ENCODE results near the gene BCL2.
A peak's percentile ranks its signal among the peaks of the same experiment; 100 is the strongest.

BCL2 gene

DNA sequence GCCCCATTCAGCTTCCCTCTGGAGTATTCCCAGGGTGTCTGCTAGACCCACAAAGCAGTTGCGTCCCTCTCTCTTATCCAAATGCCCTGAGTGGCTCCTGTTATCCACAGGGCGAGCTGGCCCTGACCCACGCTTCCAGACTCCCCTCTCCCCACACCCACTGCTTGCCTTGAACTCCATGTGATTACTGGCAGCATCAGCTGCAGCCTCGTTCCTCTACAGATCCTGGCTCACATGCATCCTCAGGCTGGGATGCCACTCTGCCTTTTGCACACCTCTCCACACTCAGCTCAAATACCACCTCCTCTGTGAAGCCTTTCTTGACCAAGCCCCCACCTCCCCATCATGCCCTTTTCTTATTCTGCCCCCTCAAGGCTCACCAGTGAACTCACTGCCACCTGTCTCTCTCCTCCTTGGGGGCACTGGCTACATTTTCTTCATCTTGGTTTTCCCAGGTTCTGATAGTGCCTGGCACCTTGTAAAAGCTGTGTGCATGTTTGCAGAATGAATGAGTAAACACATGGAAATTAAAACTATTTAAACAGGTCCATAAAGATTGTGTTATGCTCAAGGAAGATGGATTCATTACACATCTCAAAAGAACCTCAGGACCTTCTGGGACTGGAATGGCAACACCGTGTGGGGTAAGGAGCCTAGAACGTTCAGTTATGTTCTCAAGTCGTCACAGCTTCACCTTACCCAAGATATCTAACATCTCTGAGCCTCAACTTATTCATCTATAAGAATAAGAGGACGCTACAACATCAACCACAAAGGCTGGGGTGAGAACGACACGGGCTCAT is 165.0 kb downstream of the BCL2 start:
- Histone ChIP-seq H3K4me1 (peaks cover 14% of the 10 kb centered on the region), H3K4me3 (ENCODE audit: low read depth, low read length) (no peak overlapping the region), H3K27ac (no peak overlapping the region), H3K27me3 (ENCODE audit: control insufficient read depth, insufficient read depth, low read length) (no peaks in the 10 kb centered on the region), H3K36me3 (ENCODE audit: control insufficient read depth, insufficient read depth, low read length) (no peaks in the 10 kb centered on the region), H3K4me2 (ENCODE audit: low read length) (peak overlapping the region; percentile 52), H3K79me2 (peaks cover 2% of the 10 kb centered on the region), H3K9ac (no peak overlapping the region), H3K9me3 (ENCODE audit: control insufficient read depth, low read length) (no peaks in the 10 kb centered on the region), H2AFZ (no peak overlapping the region)
- TF ChIP-seq, protein P1, sequence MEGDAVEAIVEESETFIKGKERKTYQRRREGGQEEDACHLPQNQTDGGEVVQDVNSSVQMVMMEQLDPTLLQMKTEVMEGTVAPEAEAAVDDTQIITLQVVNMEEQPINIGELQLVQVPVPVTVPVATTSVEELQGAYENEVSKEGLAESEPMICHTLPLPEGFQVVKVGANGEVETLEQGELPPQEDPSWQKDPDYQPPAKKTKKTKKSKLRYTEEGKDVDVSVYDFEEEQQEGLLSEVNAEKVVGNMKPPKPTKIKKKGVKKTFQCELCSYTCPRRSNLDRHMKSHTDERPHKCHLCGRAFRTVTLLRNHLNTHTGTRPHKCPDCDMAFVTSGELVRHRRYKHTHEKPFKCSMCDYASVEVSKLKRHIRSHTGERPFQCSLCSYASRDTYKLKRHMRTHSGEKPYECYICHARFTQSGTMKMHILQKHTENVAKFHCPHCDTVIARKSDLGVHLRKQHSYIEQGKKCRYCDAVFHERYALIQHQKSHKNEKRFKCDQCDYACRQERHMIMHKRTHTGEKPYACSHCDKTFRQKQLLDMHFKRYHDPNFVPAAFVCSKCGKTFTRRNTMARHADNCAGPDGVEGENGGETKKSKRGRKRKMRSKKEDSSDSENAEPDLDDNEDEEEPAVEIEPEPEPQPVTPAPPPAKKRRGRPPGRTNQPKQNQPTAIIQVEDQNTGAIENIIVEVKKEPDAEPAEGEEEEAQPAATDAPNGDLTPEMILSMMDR (IDR thresholded peaks at IDR 0.05): no peak

DNA sequence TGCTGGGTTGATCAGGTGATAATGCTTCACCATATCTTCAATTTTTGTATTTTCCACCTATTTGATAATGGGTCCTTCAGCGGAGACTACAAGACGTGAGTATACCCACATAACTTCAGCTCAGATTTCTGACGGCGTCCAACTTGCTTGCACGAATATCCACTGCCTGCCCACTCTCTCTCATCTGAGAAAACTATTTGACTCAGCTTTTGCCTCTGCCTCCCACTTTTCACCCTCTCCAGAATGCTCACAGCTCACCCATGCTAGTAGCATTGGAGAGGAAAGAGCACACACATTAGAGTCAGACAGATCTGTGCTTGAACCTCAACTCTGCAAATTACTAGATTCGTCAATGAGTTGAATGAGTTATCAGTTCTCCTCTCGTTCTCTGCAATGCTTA is 166.8 kb downstream of the BCL2 start:
- no peak overlapping the region for H3K4me2 ChIP-seq (ENCODE audit: low read length)
- no peaks in the 10 kb centered on the region for H3K27me3 ChIP-seq (ENCODE audit: control insufficient read depth, insufficient read depth, low read length)
- no peak overlapping the region for H3K9ac ChIP-seq
- H3K79me2 ChIP-seq: peaks cover 2% of the 10 kb centered on the region
- H3K4me3 ChIP-seq (ENCODE audit: low read depth, low read length): no peak overlapping the region
- no peaks in the 10 kb centered on the region for H3K9me3 ChIP-seq (ENCODE audit: control insufficient read depth, low read length)
- TF ChIP-seq, protein P1 (IDR thresholded peaks at IDR 0.05): no peak
- H2AFZ ChIP-seq: no peak overlapping the region
- H3K4me1 ChIP-seq: peaks cover 7% of the 10 kb centered on the region
- no peaks in the 10 kb centered on the region for H3K36me3 ChIP-seq (ENCODE audit: control insufficient read depth, insufficient read depth, low read length)
- no peak overlapping the region for H3K27ac ChIP-seq

DNA sequence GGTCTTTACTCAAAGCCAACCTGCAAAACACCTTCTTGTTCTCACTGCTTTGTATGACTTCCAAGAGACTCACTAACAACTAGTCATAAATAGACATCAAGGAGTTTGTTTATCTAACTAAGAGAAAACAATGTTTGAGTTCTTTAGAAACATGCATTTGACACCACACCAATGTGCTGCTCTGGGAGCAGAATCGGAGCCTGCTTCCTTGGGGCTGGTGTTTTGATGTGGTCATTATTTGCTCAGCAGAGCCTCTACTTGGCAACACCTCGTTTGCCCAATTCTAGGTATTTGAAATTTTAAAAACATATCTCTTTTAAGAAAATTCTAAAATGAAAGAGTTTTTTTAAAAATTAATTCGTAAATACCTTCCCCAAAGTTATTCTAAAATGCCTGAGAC is 167.5 kb downstream of the BCL2 start:
- Histone ChIP-seq H3K9ac (no peak overlapping the region), H3K27me3 (ENCODE audit: control insufficient read depth, insufficient read depth, low read length) (no peaks in the 10 kb centered on the region), H3K27ac (no peak overlapping the region), H3K9me3 (ENCODE audit: control insufficient read depth, low read length) (no peaks in the 10 kb centered on the region), H3K4me1 (peaks cover 7% of the 10 kb centered on the region), H3K4me2 (ENCODE audit: low read length) (no peak overlapping the region), H3K79me2 (peaks cover 3% of the 10 kb centered on the region), H3K4me3 (ENCODE audit: low read depth, low read length) (no peak overlapping the region), H2AFZ (no peak overlapping the region), H3K36me3 (ENCODE audit: control insufficient read depth, insufficient read depth, low read length) (no peaks in the 10 kb centered on the region)
- TF ChIP-seq, protein P1 (IDR thresholded peaks at IDR 0.05): no peak

GRCh38 chr18:63151539-63151938 is 168.0 kb downstream of the BCL2 start:
- TF ChIP-seq, protein P1 (IDR thresholded peaks at IDR 0.05): no peak
- H3K4me2 ChIP-seq (ENCODE audit: low read length): no peak overlapping the region
- H3K4me1 ChIP-seq: peaks cover 7% of the 10 kb centered on the region
- H3K27ac ChIP-seq: no peak overlapping the region
- no peak overlapping the region for H3K9ac ChIP-seq
- H3K9me3 ChIP-seq (ENCODE audit: control insufficient read depth, low read length): no peaks in the 10 kb centered on the region
- no peak overlapping the region for H2AFZ ChIP-seq
- no peaks in the 10 kb centered on the region for H3K36me3 ChIP-seq (ENCODE audit: control insufficient read depth, insufficient read depth, low read length)
- peaks cover 4% of the 10 kb centered on the region for H3K79me2 ChIP-seq
- no peaks in the 10 kb centered on the region for H3K27me3 ChIP-seq (ENCODE audit: control insufficient read depth, insufficient read depth, low read length)
- no peak overlapping the region for H3K4me3 ChIP-seq (ENCODE audit: low read depth, low read length)

- H3K9me3 ChIP-seq (ENCODE audit: control insufficient read depth, low read length): no peaks in the 10 kb centered on the region
- H3K9ac ChIP-seq: no peak overlapping the region
These were observed 168.6 kb downstream of the BCL2 start for GRCh38 chr18:63150942-63151421.

More at GRCh38 chr18:63150942-63151421, 168.6 kb downstream of the BCL2 start:
- no peak overlapping the region for H3K4me2 ChIP-seq (ENCODE audit: low read length)
- no peaks in the 10 kb centered on the region for H3K36me3 ChIP-seq (ENCODE audit: control insufficient read depth, insufficient read depth, low read length)
- H3K4me1 ChIP-seq: peaks cover 5% of the 10 kb centered on the region
- no peaks in the 10 kb centered on the region for H3K27me3 ChIP-seq (ENCODE audit: control insufficient read depth, insufficient read depth, low read length)
- H3K4me3 ChIP-seq (ENCODE audit: low read depth, low read length): no peak overlapping the region
- H2AFZ ChIP-seq: no peak overlapping the region
- peaks cover 7% of the 10 kb centered on the region for H3K79me2 ChIP-seq
- no peak overlapping the region for H3K27ac ChIP-seq
- TF ChIP-seq, protein P1 (IDR thresholded peaks at IDR 0.05): no peak

Measured in parathyroid adenoma (tissue), 2 donors.